Esophagus muscularis mucosa (tissue), 4 donors: ENCODE data around the gene MAT2A. TPM values are rescaled to one million over a fixed set of nuclear protein-coding genes. Genes with fewer than 3 reads are reported as not detected.

Experiments
- DNase-seq: peaks from one replicate; pipeline ENCODE4 v3.0.0-alpha.2; 2017; ENCODE audit errors: extremely low spot score
- H3K27ac ChIP-seq, 4 donors: fragments of 200-600 bp; sonication (generic); replicated peaks in 1 of 4; 1 replicate in 3 of 4; 2 replicates in 1 of 4; pipeline ENCODE4 v1.5.1; 2016 to 2019; ENCODE audit warnings: mild to moderate bottlenecking in 1 of 4
- H3K27me3 ChIP-seq, 4 donors: fragments of 200-600 bp; sonication (generic); one replicate each; pipeline versions ENCODE4 v1.5.1 to v1.6.0; 2016 to 2019
- H3K36me3 ChIP-seq, 4 donors: fragments of 200-600 bp; sonication (generic); one replicate each; pipeline ENCODE4 v1.5.1; 2016 to 2019
- H3K4me1 ChIP-seq, 4 donors: fragments of 200-600 bp; sonication (generic); one replicate each; pipeline ENCODE4 v1.5.1; 2016 to 2019
- H3K4me3 ChIP-seq, 4 donors: fragments of 200-600 bp; sonication (generic); 1 replicate in 2 of 4; 2 replicates in 2 of 4; pipeline ENCODE4 v1.5.1; 2016 to 2019; ENCODE audit warnings: mild to moderate bottlenecking in 4 of 4, moderate library complexity in 1 of 4
- H3K9me3 ChIP-seq, 4 donors: fragments of 200-600 bp; sonication (generic); 1 replicate in 3 of 4; 2 replicates in 1 of 4; pipeline ENCODE4 v1.5.1; 2016 to 2019
- CTCF ChIP-seq, 3 experiments: fragments of 200-600 bp in 2 of 3; fragments of 450-650 bp in 1 of 3; sonication (generic) in 2 of 3; IDR thresholded peaks; one replicate each; pipeline ENCODE4 v1.5.1; 2017 to 2019; ENCODE audit warnings: antibody characterized with exemption in 3 of 3, mild to moderate bottlenecking in 2 of 3, moderate library complexity in 1 of 3
- EP300 ChIP-seq: sonication (generic); formaldehyde crosslinking; IDR thresholded peaks from one replicate; pipeline ENCODE4 v1.6.1; 2017; ENCODE audit warnings: antibody characterized with exemption
- POLR2A ChIP-seq: fragments of 450-650 bp; IDR thresholded peaks from one replicate; pipeline ENCODE4 v1.6.1; 2017; ENCODE audit warnings: antibody characterized with exemption, moderate library complexity, mild to moderate bottlenecking, low read depth
- POLR2AphosphoS5 ChIP-seq, 2 donors: sonication (generic); formaldehyde crosslinking; IDR thresholded peaks; one replicate each; pipeline ENCODE4 v1.6.1; 2017; ENCODE audit warnings: antibody characterized with exemption in 2 of 2
- WGBS: methylation state at CpG from one replicate; pipeline ENCODE4 v1.1.5; 2018; 5-methylcytosine and 5-hydroxymethylcytosine counted together
- intact Hi-C: fragments of 100-400 bp; cut with DNase I; formaldehyde crosslinking; loops from one replicate; pipeline ENCODE4 v1.15.1; 2023
- total RNA-seq, 4 donors: library from RNA; depleted of rRNA; stranded (reverse); fragments of >200 nt; gene quantifications; one replicate each; pipeline versions ENCODE4 v1.1.0 to v1.2.1, GENCODE V29; 2016

MAT2A gene
- total RNA-seq, 4 donors from 2014 or later = 76.3 to 262 (median 102) TPM

GRCh38 chr2:85501248-85501647, 37.7 kb upstream of the MAT2A start:
- WGBS = 77% methylated on average over 3 of the region's 3 CpGs
- Histone ChIP-seq H3K9me3 (no peaks in the 10 kb centered on the region), H3K4me1 (peaks cover 8 to 32% (median 28%) of the 10 kb centered on the region in 4 donors), H3K27ac (peak overlapping the region in 1 of 4 donors; percentile 18), H3K36me3 (no peaks in the 10 kb centered on the region), H3K27me3 (no peaks in the 10 kb centered on the region), H3K4me3 (no peak overlapping the region)
- intact Hi-C loops = no loop called here
- DNase-seq = no peak
- TF ChIP-seq CTCF (IDR thresholded peaks at IDR 0.05) = no peak
- no peak for TF ChIP-seq POLR2A
- no peak for TF ChIP-seq EP300
- TF ChIP-seq POLR2AphosphoS5 (IDR thresholded peaks at IDR 0.05) = no peak

- WGBS = 68% methylated on average over 3 of the region's 3 CpGs
Measured at GRCh38 chr2:85502720-85503119, 36.2 kb upstream of the MAT2A start.

GRCh38 chr2:85503168-85503850, 35.7 kb upstream of the MAT2A start:
- H3K9me3 ChIP-seq = no peaks in the 10 kb centered on the region
- peaks cover 13 to 32% (median 28%) of the 10 kb centered on the region in 4 donors for H3K4me1 ChIP-seq
- no peaks in the 10 kb centered on the region for H3K27me3 ChIP-seq
- H3K36me3 ChIP-seq = no peaks in the 10 kb centered on the region
- no peak overlapping the region for H3K4me3 ChIP-seq
- intact Hi-C loops = no loop called here
- TF ChIP-seq EP300 = no peak
- no peak for TF ChIP-seq POLR2AphosphoS5 (IDR thresholded peaks at IDR 0.05)
- no peak overlapping the region for H3K27ac ChIP-seq
- WGBS = 97% methylated on average over 12 of the region's 17 CpGs
- DNase-seq = no peak

More at GRCh38 chr2:85502720-85503119, 36.2 kb upstream of the MAT2A start:
- Histone ChIP-seq H3K27me3 (no peaks in the 10 kb centered on the region), H3K36me3 (no peaks in the 10 kb centered on the region), H3K9me3 (no peaks in the 10 kb centered on the region), H3K27ac (no peak overlapping the region), H3K4me3 (no peak overlapping the region), H3K4me1 (peaks cover 13 to 32% (median 28%) of the 10 kb centered on the region in 4 donors)
- intact Hi-C loops = no loop called here
- TF ChIP-seq POLR2AphosphoS5 (IDR thresholded peaks at IDR 0.05) = no peak
- DNase-seq = no peak

- TF ChIP-seq POLR2AphosphoS5 (IDR thresholded peaks at IDR 0.05) = no peak
- TF ChIP-seq CTCF (IDR thresholded peaks at IDR 0.05) = no peak
- TF ChIP-seq POLR2A = no peak
- no peak for TF ChIP-seq EP300
- DNase-seq = no peak
- H3K27me3 ChIP-seq = no peaks in the 10 kb centered on the region
- intact Hi-C loops = no loop called here
- H3K36me3 ChIP-seq = no peaks in the 10 kb centered on the region
- H3K4me3 ChIP-seq = no peak overlapping the region
- 79% methylated on average over 15 of the region's 18 CpGs for WGBS
- H3K9me3 ChIP-seq = no peaks in the 10 kb centered on the region
- H3K27ac ChIP-seq = no peak overlapping the region
- H3K4me1 ChIP-seq = peaks cover 13 to 30% (median 25%) of the 10 kb centered on the region in 4 donors
Measured at GRCh38 chr2:85503851-85504777, 34.9 kb upstream of the MAT2A start.

- Histone ChIP-seq H3K27me3 (no peaks in the 10 kb centered on the region), H3K27ac (peak overlapping the region in 3 of 4 donors; percentile 7 to 44 (median 42)), H3K4me1 (peaks cover 13 to 29% (median 19%) of the 10 kb centered on the region in 4 donors), H3K9me3 (no peaks in the 10 kb centered on the region), H3K4me3 (no peak overlapping the region), H3K36me3 (no peaks in the 10 kb centered on the region)
- peak; percentile 36 to 61 for TF ChIP-seq POLR2AphosphoS5 (IDR thresholded peaks at IDR 0.05)
- TF ChIP-seq EP300 = no peak
- DNase-seq = no peak
- WGBS = 40% methylated on average over 1 of the region's 3 CpGs
- intact Hi-C loops = no loop called here
Measured at GRCh38 chr2:85504778-85505261, 34.1 kb upstream of the MAT2A start.
